CD4-positive, alpha-beta T cell treated with Interleukin-4 for 1 hour (primary cell): ENCODE data around the gene EPB41L2.
"Not testable (repeated sequence)": the region's sequence is repeated elsewhere in the genome, so short reads cannot be mapped to it uniquely, and the experiment has no call there.

ENCODE experiments used
- DNase-seq, 2 donors: peaks; one replicate each; pipeline ENCODE4 v3.0.0-alpha.2; 2020 to 2022

EPB41L2 gene

DNA sequence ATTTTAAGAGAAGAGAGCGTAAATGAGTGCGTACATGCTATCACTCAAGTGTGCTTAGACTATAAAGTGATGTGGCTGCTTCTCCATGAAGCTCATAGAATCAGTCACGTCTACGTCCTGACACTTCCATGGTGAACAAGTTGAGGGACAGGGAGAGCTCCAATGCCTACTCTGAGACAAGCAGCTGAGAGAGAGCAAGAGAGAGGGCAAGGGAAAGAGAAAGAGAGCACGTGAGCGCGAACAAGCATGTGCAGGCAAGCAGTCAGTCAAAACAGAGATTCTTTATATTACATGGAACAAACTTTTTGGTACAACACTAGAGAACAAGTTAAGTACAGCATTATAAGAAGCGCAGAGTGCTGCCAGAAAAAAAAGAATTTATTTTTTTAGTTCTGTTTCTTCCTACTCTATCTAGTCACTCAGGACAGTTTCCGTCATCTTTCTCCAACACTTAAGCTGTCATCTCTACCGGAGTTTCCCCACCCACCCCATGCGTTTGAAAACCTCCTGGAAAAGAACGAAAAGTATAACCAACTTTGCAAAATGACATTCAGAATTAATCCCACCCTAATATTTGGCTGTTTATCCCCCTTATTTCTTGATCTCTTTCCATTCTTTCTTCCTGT, 61.8 kb downstream of the EPB41L2 start:
- DNase-seq = no peak

DNA sequence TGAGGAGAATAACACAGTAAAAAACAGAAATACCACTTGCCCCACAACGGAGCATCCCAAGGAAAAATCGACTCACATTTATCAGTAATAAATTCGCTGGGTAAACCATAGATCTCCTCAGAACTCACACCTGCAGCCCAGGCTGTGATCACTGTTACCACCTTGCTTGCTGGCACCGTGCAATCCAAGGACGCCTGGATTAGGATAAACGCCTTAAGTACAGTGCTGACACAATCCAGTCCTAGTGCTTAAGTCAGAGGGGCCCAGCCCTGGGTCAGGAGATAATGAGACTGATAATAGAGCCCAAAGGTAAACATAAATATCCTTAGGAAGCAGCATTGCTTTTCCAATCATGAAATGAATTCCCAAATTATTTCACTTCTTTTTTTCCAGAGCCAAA, 62.5 kb downstream of the EPB41L2 start:
- no peak for DNase-seq

DNA sequence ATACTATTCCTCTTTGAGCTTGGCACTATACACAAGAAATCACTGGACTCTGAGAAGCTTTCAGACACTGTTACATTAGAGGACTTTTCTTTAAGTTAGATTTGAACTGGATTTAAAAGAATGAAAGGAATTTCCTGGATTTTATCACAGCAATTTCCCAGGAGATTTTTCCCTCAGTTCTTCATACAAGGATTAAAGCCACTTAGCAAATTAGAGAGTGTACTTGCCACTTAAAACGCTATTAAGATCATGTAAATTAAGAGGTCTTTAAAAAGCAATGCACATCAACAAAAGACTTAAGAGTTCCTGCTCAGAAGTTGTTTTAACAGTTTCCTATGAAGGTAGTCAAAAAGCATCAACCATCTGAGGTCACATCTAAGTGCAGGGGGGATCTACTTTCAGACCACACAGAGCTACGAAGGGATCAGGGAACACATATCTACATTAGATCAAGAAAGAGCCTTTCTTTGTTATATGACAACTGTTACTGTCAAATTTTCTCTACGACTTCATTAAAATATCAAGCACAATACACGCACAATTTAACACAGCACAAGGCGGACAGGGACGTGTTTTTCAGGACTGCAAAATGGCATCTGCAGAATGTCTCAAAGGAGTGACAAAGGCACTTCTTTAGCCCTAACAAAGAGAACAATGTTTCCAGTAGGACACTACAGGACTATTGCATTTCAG, 65.8 kb downstream of the EPB41L2 start:
- DNase-seq = no peak

DNA sequence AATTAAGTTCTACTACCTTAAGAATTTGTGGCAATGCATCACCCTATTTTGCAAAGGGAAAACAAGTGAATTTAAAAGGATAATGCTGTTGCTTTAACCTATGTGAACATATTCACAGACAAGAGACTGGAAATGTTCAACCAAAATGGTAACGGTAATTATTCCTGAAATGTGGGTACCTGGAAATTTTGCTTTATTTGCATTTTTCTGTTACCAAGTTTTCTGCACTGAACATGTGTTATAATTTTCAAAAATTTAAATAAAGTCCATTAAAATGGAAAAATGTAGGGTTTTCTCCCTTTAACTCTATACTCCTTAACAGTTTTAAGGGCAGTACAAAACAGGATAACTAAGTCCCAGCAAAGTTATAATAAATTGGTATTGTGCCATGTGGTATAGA, 66.4 kb downstream of the EPB41L2 start:
- DNase-seq = no peak

DNA sequence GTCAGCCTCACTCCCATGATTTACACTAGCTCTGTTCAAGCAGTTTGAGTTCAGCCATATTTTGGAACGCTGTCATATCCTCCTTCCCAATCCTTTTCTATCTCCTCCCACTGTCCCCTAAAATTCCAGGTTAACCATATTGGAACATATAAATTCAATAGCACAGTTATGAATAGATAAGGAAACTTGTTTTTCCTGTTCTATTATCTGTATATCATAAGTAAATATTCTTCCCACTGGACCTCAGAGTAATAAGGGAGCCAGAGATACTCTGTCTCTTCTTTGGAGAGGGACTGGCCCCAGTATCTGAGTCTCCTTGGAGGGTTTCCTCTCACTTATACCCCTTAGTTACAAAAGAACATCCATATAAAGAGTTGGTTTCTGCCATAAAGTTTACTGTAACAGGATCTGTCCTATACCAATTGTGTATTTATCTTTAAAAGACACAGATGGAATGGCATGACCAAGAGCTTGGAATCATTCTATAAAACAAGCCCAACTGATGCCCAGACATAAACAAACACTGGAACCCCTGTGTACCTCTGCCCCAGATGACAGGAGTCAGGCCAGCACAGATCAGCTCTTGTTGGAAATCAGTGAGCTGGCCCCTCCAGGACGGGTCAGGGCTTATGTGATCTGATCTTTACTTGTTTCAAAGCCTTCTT, 67.1 kb downstream of the EPB41L2 start:
- DNase-seq = no peak

DNA sequence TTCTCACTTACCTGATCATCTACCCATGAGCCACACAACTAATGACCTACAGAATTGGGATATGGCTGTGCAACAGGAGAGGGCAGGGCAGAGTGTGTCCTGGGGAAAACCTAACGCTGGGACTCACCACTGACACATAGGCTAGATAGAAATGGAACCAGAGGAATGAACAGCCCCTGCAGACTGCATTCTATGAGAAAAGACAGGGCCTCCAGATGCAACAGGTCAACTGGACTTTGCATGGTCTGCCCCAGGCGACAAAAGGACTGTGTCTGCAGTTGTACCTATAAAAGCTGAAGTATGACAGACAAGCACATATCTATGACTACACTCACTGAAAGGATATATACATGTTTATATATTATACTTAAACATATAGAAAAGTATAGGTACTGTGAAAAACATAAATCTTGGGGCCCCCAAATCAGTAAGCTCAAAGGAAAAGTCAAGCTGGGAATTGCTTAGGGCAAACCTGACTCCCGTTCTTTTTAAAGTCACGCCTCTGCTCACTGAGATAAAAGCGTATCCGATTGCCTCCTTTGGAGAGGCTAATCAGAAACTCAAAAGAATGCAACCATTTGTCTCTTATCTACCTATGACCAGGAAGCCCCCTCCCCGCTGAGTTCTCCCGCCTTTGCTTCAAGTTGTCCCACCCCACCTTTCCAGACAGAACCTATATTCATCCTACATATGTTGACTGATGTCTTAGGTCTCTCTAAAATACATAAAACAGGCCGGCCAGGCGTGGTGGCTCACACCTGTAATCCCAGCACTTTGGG, 68.5 kb downstream of the EPB41L2 start:
- no peak for DNase-seq

DNA sequence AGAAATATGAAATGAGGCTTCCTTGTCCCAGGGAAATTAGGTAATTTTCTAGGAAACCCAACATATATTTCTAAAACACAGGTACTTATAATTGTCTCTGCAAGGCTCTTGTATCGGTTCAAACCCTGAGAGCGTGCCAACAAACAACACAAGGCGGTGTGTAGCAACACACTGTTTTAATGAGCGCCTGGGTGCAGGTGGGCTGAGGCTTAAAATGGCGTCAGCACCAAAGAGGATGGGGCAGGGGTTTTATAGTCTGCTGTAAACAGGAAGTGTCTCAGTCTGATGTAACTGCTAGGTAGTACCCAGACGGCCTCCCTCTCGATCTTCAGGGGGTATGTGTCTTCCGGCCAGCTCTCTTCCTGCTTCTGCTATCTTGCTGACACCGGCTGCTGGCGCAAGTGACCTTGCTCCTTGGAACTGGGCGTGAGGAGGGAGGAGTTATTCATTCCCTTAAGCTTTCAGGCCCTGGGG, 69.7 kb downstream of the EPB41L2 start:
- no peak for DNase-seq

DNA sequence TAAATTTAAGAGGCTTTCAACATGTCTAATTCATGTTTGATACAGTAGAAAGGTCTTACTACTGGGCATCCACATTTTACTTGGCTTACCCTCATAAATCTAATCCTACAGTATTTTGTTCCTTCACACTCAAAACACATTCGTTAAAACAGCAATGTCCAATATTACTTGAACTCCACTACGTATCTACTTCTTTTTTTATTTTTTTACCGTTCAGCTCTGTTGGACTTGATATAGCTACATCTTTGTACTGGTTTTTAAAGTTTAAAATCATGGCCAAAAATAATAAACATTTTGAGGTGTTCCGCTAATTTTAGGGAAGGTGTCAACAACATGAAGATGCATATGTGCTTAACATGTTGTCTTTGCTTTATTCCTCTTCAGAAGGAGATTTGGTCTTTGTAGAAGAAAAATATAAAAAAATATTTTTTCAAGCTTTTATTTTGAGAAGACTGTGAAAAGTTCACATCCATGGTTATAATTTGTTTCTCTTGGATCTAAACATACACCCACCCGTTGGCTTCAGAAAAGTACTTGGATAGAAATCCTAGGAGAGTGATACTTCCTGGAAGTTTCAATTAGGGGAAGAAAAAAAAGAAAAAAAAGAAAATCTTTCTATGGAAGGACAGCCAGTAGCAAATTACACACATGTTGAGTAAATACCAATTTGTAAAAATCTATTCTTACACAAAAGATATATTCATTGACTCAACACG, 71.5 kb downstream of the EPB41L2 start:
- no peak for DNase-seq

DNA sequence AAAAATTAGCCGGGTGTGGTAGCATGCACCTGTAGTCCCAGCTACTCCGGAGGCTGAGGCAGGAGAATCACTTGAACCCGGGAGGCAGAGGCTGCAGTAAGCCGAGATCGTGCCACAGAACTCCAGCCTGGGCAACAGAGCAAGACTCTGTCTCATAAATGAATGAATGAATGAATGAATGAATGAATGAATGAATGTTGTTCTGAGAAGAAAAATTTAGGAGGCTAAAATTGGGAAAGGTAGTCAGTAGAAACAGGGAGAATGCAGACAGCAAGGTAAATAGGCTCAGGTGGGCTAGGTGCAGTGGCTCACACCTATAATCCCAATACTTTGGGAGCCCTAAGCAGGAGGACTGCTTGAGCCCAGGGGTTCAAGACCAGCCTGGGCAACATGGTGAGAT, 75.5 kb downstream of the EPB41L2 start:
- DNase-seq = not testable (repeated sequence)

DNA sequence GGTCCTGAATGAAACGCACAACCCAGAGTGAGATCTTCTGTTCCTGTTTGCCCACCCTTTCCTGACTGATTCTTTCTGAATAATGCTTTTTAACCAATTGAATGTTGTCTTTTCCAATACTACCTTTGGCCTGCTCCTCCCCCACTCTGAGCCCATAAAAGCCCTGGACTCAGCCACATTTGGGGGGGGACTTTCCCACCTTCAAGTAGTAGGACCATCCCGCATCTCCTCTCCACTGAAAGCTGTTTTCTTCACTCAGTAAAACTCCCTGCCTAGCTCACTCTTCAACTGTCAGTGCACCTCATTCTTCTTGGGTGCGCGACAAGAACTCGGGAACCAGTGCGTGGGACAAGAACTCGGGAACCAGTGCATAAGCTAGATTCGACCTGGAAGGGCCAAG, 77.9 kb downstream of the EPB41L2 start:
- no peak for DNase-seq

DNA sequence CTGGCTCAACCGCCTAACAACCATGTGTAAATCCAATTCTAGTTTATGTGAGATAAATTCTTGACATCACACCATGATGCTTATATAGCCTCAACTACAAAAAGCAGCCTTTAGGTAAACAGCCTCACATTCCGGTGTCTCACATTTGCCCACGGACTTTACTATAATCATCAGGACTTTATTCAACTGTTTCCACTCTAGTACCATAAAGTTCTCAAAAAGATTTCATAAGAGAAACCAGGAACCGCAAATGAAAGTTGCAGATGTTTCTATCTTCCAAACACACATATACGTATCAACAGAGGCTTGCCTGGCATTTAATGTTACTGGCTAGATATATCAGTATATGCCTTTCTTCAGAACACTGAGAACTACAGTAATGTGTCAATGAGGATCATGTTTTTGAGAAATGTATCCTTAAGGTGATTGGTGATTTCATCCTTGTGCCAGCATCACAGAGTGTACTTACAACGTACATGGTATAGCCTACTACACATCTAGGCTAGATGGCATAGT, 80.0 kb downstream of the EPB41L2 start:
- DNase-seq = no peak

DNA sequence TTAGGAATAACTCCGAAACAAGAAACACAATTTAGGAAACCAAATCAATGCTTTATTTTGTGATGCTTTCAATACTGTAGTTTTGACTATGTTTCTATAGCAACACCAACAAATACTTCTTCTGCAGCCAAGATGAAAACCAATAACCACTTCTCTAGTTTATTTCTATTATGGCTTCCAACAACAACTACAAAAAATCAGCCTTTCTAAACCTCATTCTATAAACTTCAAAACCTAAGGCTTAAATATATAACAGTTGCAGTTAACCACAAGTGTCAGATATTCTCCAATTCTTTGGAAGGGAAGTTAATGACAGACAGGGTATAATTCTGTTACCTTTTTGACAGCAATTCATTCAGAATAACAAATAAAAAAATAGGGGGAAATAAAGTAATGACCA, 80.9 kb downstream of the EPB41L2 start:
- DNase-seq = no peak

DNA sequence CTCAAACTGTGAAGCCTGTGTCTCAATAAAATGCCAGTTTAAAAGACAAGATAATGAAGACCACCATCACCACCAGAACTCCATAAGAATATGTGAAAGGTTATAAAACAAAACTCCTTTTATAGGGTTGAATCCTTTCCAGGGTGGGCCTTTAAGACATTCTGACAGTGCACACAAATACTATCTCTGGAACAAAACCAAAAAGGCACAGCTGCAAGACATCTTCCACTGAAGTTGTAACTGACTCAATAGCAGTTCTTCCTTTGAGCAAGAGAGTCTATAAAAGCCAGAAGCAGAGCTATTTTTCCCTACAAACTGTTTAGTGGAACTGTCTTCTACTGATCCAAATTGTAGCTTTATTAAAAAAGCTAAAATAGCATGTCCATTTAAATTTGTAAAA, 81.6 kb downstream of the EPB41L2 start:
- no peak for DNase-seq

DNA sequence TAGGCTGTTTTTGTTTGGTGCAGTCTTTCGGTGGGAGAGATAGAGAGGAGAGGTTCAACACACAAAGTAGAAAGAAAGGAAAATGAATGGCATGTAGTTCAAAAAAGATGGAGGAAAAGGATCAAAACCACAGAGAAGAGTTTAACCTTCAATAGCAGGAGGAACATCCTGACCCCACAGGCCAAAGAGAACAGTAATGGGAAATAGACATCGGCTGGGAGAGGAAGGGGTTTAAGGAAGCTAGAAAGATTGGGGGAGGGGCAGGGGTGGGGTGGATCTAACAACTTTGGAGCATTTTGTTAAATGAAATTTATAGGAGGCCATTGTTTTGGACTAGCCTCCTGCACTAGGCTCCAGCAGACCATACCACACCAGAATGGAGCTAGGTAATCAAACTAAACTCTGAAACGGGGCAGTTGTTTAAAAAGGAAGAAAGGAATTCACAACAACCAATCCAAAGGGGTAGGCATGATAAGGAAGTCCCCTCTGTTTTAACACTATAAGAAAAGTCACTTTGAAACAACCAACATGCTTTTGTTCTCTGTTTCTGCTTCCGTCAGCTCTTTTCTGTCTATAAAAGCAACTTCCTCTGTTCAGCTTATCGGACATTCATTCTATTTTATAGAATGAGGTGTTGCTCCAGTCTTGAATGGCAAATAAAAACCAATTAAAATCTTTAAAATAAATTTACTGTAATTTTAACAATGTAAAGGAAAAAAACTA, 82.6 kb downstream of the EPB41L2 start:
- DNase-seq = no peak

DNA sequence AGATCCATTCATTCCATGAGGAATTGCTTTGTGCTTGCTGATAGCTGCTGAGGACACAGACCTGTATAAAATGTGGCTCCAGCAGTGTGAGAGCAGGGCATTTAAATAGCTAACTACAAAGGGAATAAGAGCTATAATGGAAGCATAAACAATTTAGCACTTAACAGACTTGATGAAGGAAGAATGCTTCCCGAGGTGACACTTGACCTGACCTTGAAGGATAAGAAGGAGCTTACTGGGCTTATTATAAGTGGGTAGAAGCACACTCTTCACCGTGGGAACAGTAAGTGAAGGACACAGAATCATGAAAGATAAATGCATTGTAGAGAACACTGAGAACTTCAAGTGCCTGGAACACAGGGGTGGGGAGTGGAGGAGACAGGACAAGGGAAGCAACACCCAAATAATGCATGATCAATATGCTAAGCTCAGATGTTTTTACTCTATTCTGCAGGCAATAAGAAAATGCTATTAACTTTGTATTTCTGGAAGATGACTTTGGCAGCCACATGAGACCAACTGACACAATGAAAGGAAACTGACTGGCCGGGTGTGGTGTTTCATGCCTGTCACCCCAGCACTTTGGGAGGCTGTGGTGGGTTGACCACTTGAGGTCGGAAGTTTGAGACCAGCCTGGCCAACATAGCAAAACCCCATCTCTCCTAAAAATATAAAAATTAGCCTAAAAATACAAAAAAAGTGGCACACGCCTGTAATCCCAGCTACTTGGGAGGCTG, 84.2 kb downstream of the EPB41L2 start:
- no peak for DNase-seq

DNA sequence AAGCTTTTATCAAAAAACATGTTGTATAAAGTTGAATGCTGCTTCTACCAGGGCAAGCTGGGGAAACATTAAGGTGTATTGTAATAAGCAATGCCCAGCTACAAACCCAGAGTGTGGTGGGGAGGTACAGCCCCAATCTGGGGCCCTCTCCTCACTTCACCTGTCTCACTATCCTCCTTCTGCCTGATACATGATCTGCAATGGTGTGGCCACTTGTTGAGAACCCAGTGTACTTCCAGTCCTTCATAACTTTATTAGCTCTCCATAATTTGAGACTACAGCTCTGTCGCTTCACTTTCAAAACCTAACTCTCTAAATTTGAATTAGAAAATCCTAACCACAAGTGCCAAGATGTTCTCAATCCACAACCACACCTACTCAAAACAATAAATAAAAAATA, 84.9 kb downstream of the EPB41L2 start:
- DNase-seq = no peak

DNA sequence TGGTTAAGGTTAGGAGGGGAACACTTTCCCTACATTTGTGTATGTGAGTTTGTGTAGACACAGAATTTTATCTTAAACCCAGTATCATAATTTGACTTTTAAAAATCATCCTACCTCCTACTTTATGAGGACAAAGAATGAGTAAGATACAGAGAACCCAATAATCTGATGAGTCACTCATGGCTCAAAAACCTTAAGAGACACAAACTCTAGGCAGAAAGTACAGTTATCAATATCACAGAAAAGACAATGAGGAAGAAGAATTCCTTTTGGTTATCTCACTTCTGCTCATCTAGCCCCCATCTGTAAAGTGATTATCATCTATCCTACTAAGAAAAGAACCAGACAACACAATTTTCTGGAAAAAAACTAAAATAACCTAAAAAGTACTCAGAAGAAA, 87.7 kb downstream of the EPB41L2 start:
- no peak for DNase-seq

DNA sequence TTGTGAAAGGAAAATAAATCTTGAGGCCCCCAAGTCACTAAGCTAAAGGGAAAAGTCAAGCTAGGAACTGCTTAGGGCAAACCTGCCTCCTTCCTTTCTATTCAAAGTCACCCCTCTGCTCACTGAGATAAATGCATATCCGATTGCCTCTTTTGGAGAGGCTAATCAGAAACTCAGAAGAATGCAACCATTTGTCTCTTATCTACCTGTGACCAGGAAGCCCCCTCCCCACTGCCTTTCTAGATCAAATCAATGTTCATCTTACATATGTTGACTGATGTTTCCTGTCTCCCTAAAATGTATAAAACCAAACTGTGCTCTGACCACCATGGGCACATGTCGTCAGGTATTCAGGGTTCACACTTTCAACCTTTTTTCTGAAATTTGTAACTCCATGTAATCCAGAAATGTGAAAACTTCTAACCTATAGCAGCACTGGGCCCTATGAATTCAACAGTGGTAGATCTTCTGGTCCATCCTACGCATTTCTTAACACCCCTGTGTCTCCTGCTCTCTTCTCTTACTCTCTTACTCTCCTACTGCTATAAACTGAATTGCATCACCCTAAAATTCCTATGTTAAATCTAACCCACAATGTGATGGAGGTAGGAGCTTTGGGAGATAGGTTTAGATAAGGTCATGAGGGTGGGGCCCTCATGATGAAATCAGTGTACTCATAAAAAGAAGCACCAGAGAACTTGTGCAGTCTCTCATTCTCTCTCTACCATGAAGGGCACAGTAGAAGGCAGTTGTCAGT, 89.3 kb downstream of the EPB41L2 start:
- DNase-seq = no peak

DNA sequence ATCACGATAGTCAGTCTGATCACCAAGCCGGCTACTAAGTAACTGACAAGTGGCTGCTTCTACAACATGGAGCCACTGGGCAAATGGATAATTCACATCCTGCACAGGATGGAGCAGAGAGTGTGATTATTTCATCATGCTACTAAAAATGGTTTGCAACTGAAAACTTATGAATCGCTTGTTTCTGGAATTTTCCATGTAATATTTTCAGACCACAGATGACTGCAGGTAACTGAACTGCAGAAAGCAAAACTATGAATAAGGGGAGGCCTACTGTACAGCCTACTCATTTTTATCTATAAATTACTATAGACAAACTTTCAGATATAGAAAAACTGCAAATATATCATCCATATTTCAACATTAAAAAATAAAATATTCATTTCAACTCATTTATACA, 91.5 kb downstream of the EPB41L2 start:
- no peak for DNase-seq

DNA sequence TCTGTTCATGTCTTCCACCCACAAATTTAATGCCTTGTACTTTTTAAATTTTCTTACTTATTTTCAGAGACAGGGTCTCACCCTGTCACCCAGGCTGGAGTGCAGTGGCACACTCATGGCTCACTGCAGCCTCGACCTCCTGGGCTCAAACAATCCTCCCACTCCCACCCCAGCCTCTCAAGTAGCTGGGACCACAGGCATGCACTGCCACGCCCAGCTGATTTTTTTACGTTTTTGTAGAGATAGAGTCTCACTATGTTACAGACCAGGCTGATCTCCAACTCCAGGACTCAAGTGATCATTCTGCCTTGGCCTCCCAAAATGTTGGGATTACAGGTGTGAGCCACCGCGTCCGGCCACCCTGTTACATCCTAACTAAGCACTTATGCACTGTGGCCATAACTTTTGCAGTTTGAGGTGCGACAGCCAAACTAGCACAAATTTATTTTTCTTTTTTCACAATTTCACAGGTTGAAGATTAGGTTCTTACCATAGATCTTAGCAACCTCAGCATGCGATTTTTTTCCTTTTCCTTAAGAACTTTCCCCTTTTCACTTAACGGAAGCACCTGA, 92.1 kb downstream of the EPB41L2 start:
- no peak for DNase-seq
